ENCODE results near the gene P2RX7. TPM values are rescaled to one million over a fixed set of nuclear protein-coding genes. Genes with fewer than 3 reads are reported as not detected.

Gene P2RX7
- total RNA-seq = 1 to 10 TPM; 3.6 to 4.7 TPM

GRCh38 chr12:121132601-121133481 lies at the start of gene P2RX7:
Gene P2RX7 (plus strand): TSS chr12:121132876. CDS start chr12:121132971, 95 bp downstream.
- ChIA-PET POLR2A (interaction anchor here (1.3 to 1.8 kb wide), 3 partner anchors 14 to 107 kb away, joined by 3 to 6 read pairs (median 3); no protein-coding TSS in a partner anchor), CTCF (interaction anchor here (0.8 to 1.6 kb wide), 4 partner anchors 8 to 127 kb away, joined by 3 to 7 read pairs (median 4); no protein-coding TSS in a partner anchor)
- intact Hi-C loops (cut with micrococcal nuclease) = loop anchor here (5.0 kb wide), 1 partner anchor 79 kb away; the partner anchor contains the start of gene P2RX4
- H3K27ac Mint-ChIP-seq = peak within 1 kb of the TSS; percentile 78
- no peak for TF ChIP-seq CTCF (IDR thresholded peaks at IDR 0.05)
- H3K4me3 Mint-ChIP-seq = peak within 1 kb of the TSS; percentile 79
- H3K36me3 Mint-ChIP-seq (ENCODE audit: low read depth) = peaks cover 3% of the 10 kb centered on the region
- peaks cover 58% of the 10 kb centered on the region for H3K4me1 Mint-ChIP-seq (ENCODE audit: low read depth)
- peak; percentile 32 for ATAC-seq
- H3K27me3 Mint-ChIP-seq = no peaks in the 10 kb centered on the region
- peaks cover 3% of the 10 kb centered on the region for H3K9me3 Mint-ChIP-seq
- DNase-seq = peak; percentile 73

GRCh38 chr12:121084229-121084628 lies 48.4 kb upstream of the P2RX7 start:
- intact Hi-C loops (cut with micrococcal nuclease) = no loop called here
- POLR2A ChIA-PET = no interaction called here
- no peak for ATAC-seq
- H3K4me3 Mint-ChIP-seq = no peak overlapping the region
- no peak overlapping the region for H3K27ac Mint-ChIP-seq
- CTCF ChIA-PET = interaction anchor here (1.2 kb wide), 1 partner anchor 78 kb away, joined by 3 read pairs; no protein-coding TSS in a partner anchor
- H3K27me3 Mint-ChIP-seq = no peaks in the 10 kb centered on the region
- no peaks in the 10 kb centered on the region for H3K36me3 Mint-ChIP-seq (ENCODE audit: low read depth)
- no peaks in the 10 kb centered on the region for H3K9me3 Mint-ChIP-seq
- no peak for TF ChIP-seq CTCF (IDR thresholded peaks at IDR 0.05)
- H3K4me1 Mint-ChIP-seq (ENCODE audit: low read depth) = peaks cover 12% of the 10 kb centered on the region
- no peak for DNase-seq

- POLR2A ChIA-PET = no interaction called here
These were observed 47.6 kb upstream of the P2RX7 start for GRCh38 chr12:121085069-121085468.

GRCh38 chr12:121085506-121086353 lies 46.9 kb upstream of the P2RX7 start:
- ChIA-PET CTCF (interaction anchor here (0.6 to 1.8 kb wide), 3 partner anchors 26 to 384 kb away, joined by 3 to 11 read pairs (median 3); no protein-coding TSS in a partner anchor), POLR2A (interaction anchor here (1.1 to 1.2 kb wide), 2 partner anchors 11 to 81 kb away, joined by 3 to 5 read pairs; no protein-coding TSS in a partner anchor)
- Mint-ChIP-seq H3K27me3 (no peaks in the 10 kb centered on the region), H3K4me3 (no peak overlapping the region), H3K27ac (no peak overlapping the region), H3K36me3 (ENCODE audit: low read depth) (no peaks in the 10 kb centered on the region), H3K9me3 (no peaks in the 10 kb centered on the region), H3K4me1 (ENCODE audit: low read depth) (peaks cover 14% of the 10 kb centered on the region)
- DNase-seq = no peak
- ATAC-seq = no peak
- TF ChIP-seq CTCF (IDR thresholded peaks at IDR 0.05) = no peak
- intact Hi-C loops (cut with micrococcal nuclease) = no loop called here

More at GRCh38 chr12:121085069-121085468, 47.6 kb upstream of the P2RX7 start:
- Mint-ChIP-seq H3K4me3 (no peak overlapping the region), H3K4me1 (ENCODE audit: low read depth) (peaks cover 14% of the 10 kb centered on the region), H3K27me3 (no peaks in the 10 kb centered on the region), H3K9me3 (no peaks in the 10 kb centered on the region), H3K27ac (no peak overlapping the region), H3K36me3 (ENCODE audit: low read depth) (no peaks in the 10 kb centered on the region)
- intact Hi-C loops (cut with micrococcal nuclease) = no loop called here
- CTCF ChIA-PET = interaction anchor here (0.6 to 1.2 kb wide), 2 partner anchors 79 to 384 kb away, joined by 3 read pairs; no protein-coding TSS in a partner anchor
- no peak for DNase-seq
- ATAC-seq = no peak
- no peak for TF ChIP-seq CTCF (IDR thresholded peaks at IDR 0.05)
